RWPE2 (cell line): ENCODE measurements around the gene NPC1L1.

Source experiments
- ATAC-seq: fragments of 200-7000 bp; cut with Tn5 transposase; 3 replicates; pipeline ENCODE4 v1.9.1; 2021; ENCODE audit warnings: low read depth
- DNase-seq: peaks from one replicate; pipeline ENCODE4 v3.0.0-alpha.2; 2020; ENCODE audit warnings: low spot score
- H3K27ac ChIP-seq: fragments of 450-650 bp; 2 replicates; pipeline ENCODE4 v1.5.1; 2017; ENCODE audit warnings: mild to moderate bottlenecking; ENCODE audit not compliant: poor library complexity, severe bottlenecking
- H3K27me3 ChIP-seq: fragments of 250-450 bp; sonication (Bioruptor Pico); 2 replicates; pipeline ENCODE4 v1.5.1; 2021; ENCODE audit warnings: mild to moderate bottlenecking, moderate library complexity; ENCODE audit not compliant: insufficient read depth, poor library complexity, severe bottlenecking
- H3K36me3 ChIP-seq: fragments of 250-450 bp; sonication (Bioruptor Pico); 2 replicates; pipeline ENCODE4 v1.5.1; 2020; ENCODE audit warnings: low read depth, mild to moderate bottlenecking, moderate library complexity
- H3K4me1 ChIP-seq: fragments of 250-450 bp; sonication (Bioruptor Pico); 2 replicates; pipeline ENCODE4 v1.5.1; 2021; ENCODE audit warnings: mild to moderate bottlenecking, moderate library complexity; ENCODE audit not compliant: insufficient read depth, poor library complexity, severe bottlenecking
- H3K4me3 ChIP-seq: fragments of 250-450 bp; sonication (Bioruptor Pico); 2 replicates; pipeline ENCODE4 v1.5.1; 2021; ENCODE audit warnings: mild to moderate bottlenecking, moderate library complexity; ENCODE audit not compliant: severe bottlenecking
- H3K9me3 ChIP-seq: fragments of 250-450 bp; sonication (Bioruptor Pico); 2 replicates; pipeline ENCODE4 v1.5.1; 2021; ENCODE audit warnings: mild to moderate bottlenecking, moderate library complexity; ENCODE audit not compliant: severe bottlenecking
- CTCF ChIP-seq: fragments of 450-650 bp; IDR thresholded peaks from one replicate; pipeline ENCODE4 v1.5.1; 2017; ENCODE audit warnings: mild to moderate bottlenecking, moderate library complexity; ENCODE audit not compliant: poor library complexity, severe bottlenecking

Gene NPC1L1

DNA sequence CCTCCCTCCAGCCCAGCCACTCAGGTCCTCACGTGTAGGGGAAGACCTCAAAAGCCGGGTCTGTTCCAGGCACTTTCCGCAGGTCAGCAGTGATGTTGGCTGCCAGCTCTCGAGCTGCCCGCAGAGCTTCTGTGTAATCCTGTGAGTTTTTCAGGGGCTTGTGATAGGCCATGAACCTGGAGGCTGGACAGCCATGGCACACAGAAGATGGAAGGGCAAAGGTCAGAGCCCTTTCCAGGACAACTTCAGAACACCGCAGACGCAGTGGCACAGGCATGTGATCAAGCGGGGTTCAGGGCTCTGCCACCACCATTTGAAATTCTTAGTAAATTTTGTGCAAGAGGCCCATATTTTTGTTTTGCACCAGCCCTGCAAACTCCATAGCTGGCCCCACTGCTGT is 24.0 kb downstream of the NPC1L1 start:
- no peak for ATAC-seq
- Histone ChIP-seq H3K4me1 (no peaks in the 10 kb centered on the region), H3K4me3 (no peak overlapping the region), H3K36me3 (no peaks in the 10 kb centered on the region), H3K27ac (no peak overlapping the region), H3K9me3 (no peaks in the 10 kb centered on the region), H3K27me3 (no peaks in the 10 kb centered on the region)
- DNase-seq: no peak
- TF ChIP-seq CTCF: no peak

- no peak for TF ChIP-seq CTCF
- Histone ChIP-seq H3K4me1 (no peaks in the 10 kb centered on the region), H3K4me3 (no peak overlapping the region), H3K27ac (no peak overlapping the region), H3K27me3 (no peaks in the 10 kb centered on the region), H3K36me3 (no peaks in the 10 kb centered on the region), H3K9me3 (no peaks in the 10 kb centered on the region)
- ATAC-seq (peak; percentile 58), DNase-seq (no peak)
These were observed 25.4 kb downstream of the NPC1L1 start for GRCh38 chr7:44515590-44516268.

- no peak for DNase-seq
- no peak for TF ChIP-seq CTCF
These were observed 28.4 kb downstream of the NPC1L1 start for GRCh38 chr7:44512736-44513135.

DNA sequence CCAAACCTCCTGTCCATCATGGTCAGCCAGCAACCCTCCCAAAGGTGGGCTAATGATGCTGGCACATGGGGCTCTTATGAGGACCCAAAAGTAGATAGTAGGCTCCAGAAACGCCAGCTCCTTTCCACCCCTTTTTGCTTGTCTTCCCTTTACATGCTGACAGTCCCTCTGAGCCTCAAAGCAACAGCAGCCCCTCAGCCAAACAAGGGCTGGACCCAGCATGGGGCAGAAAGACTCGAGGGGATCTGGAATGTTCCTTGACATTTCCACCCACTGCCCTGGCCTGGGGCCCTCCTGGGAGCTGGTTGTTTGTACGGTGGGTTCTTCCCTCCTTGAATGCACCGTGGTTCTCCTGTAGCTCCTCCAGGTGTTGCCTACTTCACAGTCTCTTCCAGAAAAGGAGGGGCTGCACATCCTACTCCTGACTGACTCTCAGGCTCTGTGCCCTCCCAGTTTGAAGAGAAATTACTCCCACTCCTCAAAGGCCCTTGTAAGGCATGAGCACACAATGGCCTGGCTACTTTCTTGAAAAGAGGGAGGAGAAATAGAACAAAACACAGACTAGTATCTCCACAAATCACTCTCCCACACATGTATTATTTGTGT is 29.2 kb downstream of the NPC1L1 start:
- ATAC-seq: no peak
- no peaks in the 10 kb centered on the region for H3K27me3 ChIP-seq
- H3K9me3 ChIP-seq: no peaks in the 10 kb centered on the region
- TF ChIP-seq CTCF: no peak
- no peak overlapping the region for H3K4me3 ChIP-seq
- no peaks in the 10 kb centered on the region for H3K4me1 ChIP-seq
- no peak overlapping the region for H3K27ac ChIP-seq
- H3K36me3 ChIP-seq: no peaks in the 10 kb centered on the region
- no peak for DNase-seq

More at GRCh38 chr7:44512736-44513135, 28.4 kb downstream of the NPC1L1 start:
- no peak overlapping the region for H3K27ac ChIP-seq
- no peak for ATAC-seq
- no peaks in the 10 kb centered on the region for H3K36me3 ChIP-seq
- H3K4me3 ChIP-seq: no peak overlapping the region
- no peaks in the 10 kb centered on the region for H3K4me1 ChIP-seq
- H3K9me3 ChIP-seq: no peaks in the 10 kb centered on the region
- no peaks in the 10 kb centered on the region for H3K27me3 ChIP-seq

DNA sequence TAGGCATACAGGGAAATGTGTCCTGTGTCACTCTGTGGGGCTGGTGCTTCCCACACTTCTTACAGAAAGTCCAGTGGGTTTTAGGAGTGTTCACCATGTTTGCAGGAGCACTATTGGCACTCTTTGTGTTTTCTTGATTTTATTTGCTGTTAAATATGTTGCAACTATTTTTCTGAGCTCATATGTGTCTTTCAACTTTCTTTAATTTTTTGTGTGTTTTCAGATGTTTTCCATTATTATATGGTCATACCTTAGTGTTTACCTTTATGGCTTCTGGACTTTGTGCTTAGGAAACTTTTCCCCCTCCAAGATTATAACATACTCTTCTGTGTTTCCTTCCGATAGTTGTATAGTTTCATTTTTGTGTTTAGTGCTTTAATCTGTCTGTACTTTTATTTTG is 29.9 kb downstream of the NPC1L1 start:
- Histone ChIP-seq H3K27ac (no peak overlapping the region), H3K4me1 (no peaks in the 10 kb centered on the region), H3K9me3 (no peaks in the 10 kb centered on the region), H3K36me3 (no peaks in the 10 kb centered on the region), H3K4me3 (no peak overlapping the region), H3K27me3 (no peaks in the 10 kb centered on the region)
- DNase-seq (no peak), ATAC-seq (no peak)
- TF ChIP-seq CTCF: no peak
